Activated T-helper 1 cell treated with anti-CD3 and anti-CD28 coated beads, Interleukin-2, amount 50 U/mL, for 16 hours (primary cell): ENCODE data around the gene CACNB3.
A peak's percentile ranks its signal among the peaks of the same experiment; 100 is the strongest.

Experiments used
- DNase-seq, 2 donors: peaks; one replicate each; pipeline ENCODE4 v3.0.0-alpha.2; 2020; ENCODE audit warnings: low read depth in 1 of 2, low spot score in 1 of 2

CACNB3 gene

DNA sequence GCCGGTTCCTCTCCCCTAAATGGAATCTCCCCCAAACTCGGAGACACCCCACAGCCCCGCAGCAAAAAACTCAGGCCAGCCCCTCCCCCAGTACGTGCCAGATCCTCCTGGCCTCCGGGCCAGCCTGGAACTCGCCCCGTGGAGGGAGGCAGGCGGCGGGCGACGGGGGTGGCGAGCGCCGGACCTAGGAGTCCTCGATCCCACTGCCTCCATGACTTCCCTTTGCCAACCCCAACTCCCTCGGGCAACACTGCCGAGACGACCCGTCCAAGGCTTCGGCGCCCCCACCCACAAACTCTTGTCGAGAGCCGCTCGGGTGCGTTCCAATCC lies 29.8 kb upstream of the CACNB3 start:
- no peak for DNase-seq

DNA sequence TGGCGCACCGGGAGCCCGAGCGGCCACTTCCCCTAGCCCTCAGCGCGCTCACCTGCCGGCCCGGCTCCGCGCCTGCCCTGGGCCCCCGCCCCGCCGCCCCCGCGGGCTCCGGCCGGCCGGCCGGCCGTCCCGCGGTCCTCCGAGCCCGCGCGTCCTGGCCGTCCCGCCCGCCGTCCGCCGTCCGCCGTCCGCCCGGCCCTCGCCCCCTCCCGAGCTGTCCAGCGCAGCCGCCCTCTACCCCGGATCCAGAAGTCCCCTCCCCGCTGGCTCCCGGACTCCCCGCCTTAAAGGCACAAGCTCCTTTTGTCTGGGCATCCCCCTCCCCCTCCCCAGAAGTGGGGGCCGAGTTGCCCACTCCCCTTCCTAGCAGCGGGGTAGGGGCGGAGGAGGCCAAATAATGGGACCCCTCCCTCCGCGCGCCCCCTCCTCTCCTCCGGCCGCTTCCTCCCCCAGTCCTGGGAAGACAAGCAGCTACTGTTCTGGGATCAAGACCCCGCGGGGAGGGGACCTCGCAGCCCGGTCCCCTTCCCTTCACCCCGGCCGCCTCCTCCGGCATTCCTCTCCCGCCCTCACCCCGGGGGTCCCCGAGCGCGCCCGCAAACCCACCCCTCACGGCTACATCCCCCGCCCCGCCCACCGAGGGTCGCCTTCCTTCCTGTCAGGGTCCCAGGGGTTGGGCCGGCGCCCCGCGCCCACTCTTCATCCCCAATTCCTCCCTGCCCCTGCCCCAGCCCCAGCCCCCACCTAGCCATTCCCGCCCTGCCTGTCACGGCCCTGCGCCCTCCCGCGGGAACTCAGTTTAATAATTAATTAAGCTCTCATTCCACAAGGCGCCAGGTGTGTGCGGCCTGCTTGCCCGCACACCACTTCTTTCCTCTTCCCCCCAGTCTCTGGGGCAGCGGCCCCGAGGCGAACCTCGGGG lies 29.2 kb upstream of the CACNB3 start, which contains the start of gene ADCY6:
Gene ADCY6, minus strand, starts transcription at position 236 of the 922 bp plus-strand sequence. CDS start 5,655 bp downstream, outside the sequence.
- DNase-seq, result no peak

DNA sequence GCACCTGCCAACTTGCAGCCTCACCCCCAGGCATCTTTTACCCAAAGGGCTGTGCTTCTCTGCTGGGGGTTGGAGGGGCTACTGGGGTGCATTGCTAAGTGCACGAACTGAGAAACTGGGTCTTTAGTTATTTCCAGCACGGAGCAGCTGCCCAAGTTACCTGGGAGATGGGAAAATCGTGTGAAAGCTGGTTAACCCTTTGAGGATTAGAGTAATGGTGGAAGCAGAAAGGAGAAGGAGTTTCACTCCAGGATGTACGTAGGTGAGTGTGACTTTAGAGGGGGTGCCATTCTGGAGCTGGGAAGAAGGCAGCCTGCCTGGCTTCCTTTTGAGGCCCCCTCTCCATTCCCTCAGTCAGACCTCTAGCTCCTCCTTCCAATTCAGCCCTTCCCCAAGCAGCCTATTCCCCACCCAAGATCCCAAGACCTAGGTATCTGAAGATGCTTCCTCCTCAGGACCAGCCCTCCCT lies 28.4 kb upstream of the CACNB3 start:
- DNase-seq, result no peak

DNA sequence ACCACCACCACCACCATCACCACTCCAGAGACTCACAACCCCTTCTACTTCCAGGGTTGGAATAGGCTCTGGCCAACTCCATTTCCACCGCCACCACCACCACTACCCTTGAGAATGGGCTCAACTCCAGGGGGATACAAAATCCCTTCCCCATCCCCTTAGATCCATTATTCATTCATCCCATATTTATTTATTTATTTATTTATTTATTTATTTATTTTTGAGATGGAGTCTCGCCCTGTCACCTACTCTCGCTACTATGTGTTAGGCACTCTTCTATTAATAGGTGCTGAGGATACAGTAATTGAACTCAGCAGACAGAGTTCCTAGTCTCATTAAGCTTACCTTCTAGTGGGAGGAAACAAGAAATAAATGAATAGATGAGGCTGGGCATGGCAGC lies 24.6 kb upstream of the CACNB3 start:
- DNase-seq, result no peak

DNA sequence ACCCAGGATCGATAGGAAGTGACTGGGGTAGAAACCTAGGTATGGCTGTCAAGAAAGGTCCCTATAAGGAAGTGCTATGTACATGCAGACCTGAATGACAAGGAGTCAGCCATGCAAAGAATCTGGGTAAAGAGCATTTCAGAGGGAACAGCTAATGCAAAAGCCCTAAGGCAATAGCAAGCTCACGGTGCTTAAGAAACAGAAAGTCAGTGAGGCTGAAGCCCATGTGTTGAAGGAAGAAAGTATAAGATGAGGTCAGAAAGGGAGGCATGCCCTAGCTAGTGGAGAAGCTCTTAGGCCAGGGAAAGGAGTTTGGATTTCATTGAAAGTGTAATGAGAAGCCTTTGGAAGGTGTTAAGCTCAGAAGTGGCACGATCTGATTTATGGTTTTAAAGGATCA lies 23.4 kb upstream of the CACNB3 start:
- DNase-seq, result no peak

DNA sequence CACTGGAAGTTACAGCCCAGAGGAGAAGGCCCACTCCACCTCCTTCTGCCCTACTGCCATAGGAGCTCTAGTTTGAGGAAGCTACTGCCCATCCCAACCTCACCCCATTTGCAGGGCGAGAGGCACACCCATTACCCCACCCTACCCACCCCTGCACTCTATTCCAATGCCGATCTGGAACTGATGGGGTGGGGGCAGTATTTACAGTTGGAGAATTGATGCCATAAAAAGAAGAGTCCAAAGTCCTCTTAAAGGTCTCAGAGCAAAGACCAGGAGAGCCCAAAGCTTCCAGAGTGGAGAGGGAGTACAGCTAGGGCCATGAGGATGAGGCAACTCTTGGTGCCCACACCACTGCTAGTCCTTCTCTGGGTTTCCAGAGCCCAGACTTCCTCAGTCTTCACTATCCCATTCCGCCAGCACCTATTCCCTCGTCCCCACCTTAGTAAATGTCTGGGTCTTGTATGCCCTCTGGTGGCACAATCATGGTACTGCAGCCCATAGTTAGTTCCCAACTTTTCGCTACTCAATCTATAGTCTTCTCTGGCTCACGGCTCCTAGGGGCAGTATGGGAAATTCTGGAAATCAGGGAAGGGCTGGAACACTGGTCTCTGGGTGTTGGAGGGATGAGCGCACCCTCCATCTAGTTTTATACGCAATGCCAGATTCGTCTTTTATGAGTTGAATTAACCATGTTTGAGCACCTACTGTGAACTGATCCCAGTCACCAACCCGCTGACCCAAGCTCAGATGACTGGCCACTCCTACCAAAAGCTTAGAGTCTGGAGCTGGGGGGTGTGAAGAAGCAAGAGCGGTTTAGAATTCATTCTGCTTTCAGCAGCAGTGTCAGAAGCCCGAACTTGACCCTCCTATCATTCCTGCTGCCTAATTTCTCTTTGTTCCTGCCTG lies 22.5 kb upstream of the CACNB3 start:
- DNase-seq, result no peak

DNA sequence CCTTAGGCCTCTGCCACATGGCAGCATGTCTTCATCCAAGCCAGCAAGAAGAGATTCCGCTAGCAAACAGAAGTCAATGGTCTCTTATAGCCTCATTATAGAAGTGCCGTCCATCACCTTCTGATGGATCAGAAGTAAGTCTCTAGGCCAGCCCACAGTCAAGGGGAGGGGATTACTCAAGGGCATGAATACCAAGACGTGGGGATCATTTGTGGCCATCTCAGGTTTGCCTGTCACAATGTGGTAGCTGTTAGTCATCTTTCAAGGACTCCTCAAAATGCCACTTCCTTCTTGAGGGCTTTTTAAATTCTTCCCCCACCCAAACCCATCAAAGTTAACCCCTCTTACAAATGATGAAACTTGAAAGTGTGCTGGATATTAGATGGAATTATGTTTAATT lies 21.3 kb upstream of the CACNB3 start:
- no peak for DNase-seq

DNA sequence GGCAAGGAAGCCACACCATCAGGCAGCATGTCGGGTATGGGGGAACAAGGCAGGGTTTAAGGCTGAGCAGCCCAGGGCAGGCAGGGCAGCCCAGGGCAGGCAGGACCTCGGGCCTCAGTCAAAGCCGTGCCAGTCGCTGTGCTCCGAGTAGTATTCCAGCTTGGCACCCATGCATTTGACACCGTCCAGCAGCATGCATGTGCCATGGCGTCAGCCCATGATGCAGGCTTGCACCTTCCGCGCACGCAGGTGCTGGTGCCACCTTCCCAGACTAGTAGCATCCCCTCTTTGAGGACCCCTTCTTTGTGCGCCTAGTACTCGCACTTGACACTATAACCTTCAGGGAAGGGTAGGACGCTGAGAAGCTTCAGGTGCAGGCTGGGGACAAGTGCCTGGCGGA lies 17.8 kb upstream of the CACNB3 start:
- DNase-seq, result no peak

DNA sequence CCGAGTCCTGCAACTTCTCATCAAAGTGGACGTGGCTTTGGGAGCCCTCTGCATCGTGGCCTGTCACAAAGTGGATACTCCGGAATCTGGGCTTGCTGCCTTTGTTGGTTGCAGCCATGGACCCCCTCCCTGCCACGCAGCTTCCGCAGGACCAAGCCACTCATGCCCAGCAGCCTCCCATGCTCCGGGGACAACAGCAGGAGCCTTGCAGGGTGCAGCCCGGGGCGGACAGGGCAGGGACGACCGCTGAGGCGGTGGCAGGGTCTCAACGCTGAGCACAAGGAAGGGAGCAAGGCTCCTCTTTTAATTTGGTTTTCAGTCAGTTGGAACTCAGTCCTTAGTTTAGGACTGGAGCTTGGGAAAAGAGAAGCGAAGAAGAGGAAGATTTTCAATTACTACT lies 17.3 kb upstream of the CACNB3 start:
- DNase-seq, result no peak

DNA sequence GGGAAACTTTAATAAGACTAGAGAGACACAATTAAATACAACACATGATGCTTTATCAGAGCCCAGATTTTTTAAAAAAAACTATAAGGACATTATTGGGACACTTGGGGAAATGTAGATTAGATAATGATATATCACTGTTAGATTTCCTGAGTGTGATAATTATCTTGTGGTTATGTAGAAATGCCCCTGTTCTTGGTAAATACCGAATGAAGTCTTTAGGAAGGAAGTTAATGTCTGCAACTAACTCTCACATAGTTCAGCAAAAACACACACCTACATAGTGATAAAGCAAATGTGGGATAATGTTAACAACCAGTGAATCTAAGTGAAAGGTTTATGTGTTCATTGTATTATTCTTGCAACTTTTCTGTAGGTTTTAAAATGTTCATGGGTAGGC lies 14.6 kb upstream of the CACNB3 start:
- no peak for DNase-seq

DNA sequence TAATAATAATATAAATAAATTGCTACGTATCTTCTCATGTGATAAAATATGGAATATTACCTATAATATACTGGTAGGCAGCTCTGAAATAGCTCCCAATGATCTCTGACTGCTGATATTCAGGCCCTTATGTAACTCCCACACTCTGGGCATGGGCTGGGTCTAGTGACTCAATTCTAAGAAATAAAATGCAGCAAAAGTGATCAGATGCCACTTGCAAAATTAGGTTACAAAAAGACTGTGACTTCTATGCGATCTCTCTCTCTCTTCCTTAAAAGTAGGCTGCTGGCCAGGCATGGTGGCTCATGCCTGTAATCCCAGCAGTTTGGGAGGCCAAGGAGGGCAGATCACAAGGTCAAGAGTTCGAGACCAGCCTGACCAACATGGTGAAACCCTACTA lies 10.3 kb upstream of the CACNB3 start:
- no peak for DNase-seq

DNA sequence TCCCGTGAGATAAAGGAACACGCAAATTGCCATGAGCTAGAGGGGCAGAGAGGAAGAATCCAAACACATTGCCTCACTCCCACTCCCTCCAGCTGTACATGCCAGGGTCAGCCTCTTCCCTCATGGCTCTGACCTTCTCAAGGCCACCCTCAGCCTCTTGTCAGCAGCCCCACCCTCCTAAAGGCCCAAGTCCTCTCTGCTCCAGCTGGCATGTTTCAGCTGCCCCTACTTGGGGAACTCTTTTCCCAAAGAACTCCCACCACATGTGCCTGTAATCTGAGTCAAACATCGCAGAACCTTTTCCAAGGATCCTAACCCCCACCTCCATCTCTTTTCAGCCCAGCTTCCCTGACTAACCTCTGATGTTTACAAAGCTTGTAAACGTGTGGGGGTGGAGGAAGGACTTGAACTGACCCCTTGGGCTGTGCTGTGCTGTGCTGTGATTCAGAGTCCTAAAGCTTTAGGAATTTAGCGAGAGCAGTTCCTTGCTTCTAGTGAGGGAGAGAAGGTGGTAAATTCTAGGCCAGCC lies 7.3 kb upstream of the CACNB3 start:
- no peak for DNase-seq

DNA sequence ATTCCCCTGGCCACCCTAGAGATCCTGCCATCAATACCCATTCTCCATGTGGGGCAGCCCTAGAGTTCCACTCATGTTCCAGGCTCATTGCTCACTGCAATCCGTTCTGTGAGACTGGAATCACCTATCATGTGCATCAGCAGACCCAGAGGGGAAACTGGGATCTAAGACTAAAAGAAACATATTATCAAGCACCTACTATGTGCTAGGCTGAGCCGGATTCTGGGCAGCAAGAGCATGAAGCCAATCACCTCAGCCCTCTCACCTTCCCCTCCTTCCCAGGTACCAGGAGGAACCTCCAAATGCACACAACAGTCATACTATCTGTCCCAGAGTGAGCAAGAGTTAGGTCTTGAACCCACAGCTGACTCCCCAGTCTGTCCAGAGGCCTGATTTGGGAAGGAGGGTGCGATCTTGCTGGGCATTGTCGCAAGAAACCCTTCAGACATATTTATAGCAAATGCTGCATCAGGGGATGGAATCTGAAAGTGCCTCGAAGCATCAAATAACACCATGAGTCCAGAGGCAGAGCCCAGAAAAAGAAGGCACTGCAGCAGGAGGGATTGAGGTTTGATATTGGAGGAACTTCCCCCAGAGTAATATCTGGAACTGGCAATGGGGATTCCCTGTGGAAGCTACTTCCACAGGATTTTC lies 6.7 kb upstream of the CACNB3 start:
- no peak for DNase-seq

DNA sequence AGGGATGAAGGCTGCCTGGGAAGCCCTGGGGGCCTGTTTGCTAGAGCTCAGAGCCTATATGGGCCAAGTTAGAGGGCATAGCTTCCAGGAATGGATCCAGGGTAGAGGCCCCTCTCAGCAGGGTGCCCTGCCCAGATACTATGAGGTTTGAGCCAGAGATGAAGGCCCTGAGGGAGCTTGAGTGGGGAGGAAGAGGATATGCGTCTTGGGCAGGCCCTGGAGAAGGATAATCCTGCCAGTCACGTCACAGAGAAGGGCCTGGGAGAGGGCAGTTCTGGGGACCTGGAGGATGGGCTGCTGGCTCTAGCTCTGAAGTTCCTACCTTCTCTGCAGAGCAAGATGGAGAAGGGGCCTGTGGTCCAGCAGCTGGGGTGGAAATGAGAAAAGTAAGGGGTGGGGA lies 5.9 kb upstream of the CACNB3 start:
- no peak for DNase-seq

DNA sequence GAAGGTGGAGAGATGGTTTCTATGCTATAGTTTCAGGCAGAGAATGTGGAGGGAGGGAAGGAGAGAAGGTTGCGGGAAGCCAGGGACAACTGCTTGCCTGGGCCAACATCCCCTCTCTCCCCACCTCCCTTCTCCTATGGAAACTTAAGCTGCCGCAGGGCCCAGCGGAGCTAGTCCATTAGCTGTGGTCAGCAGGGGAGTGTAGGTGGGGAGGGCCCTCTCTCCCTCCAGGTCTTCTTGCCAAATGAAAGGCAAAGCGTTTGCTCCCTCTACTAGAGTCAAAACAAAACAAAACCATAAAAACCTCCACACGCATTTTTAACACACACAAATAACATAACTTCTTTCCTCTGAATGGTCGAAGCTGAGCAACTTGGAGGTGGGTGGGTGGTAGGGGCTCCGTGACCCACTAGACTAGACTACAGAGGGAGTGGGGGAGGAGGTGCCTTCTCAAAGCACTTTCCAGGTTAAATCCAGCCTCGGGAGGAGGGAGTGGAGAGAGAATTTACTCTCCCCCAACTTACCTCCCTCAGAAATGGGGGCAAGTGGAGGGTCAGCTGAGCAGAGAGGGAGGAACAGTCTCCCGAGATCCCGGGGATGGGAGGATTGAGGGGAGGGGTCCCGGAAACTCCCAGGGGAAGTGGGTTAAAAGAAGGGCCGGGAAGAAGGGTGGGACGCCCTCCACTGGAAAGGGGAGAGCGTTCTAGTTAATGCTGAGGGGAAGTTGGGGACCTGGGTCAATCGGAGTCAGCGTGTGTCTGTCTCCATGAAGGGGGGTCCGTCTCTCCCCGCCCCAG lies 4.6 kb upstream of the CACNB3 start:
- no peak for DNase-seq

DNA sequence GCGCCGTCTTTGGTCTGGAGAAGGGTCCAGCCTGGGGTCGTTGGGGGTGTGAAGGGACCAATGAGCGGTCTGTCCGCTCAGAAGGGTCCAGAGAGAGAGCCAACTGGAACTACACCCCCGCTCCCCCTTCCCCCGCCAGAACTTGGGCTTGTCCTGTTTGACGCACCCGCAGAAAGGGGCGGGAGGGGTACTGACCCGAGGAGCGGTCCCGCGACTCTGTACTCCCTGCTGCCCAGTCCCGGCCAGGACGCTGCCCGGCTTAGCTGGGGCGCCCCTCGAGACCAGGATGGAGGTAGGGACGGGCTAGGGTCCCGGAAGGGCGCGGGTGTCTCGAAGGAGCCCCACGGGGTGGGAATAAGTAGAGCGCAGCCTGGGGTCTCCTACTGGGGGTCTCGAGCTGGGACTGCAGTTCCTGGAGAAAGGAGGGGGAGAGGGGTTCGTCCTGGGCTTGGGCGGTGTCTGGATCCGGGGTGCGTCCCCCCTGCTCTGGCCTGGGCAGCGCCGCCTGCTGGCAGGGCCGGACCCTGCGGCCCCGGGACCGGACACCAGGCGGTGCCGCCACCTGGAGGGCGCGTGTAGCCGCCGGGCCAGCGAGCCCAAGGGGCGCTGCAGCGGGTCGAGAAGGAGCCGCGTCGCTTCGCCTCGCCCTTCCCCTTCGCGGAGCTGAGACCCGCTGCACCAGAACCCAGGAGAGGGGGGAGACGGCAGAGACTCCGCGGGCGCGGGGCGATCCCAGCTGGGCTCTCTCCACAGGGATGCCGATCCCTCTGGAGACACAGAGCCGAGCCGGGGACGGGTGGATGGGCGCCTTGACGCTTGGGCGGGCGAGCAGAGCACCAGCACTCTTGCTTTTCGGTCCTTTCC lies 3.8 kb upstream of the CACNB3 start:
- DNase-seq, result peak; percentile 49 to 71

DNA sequence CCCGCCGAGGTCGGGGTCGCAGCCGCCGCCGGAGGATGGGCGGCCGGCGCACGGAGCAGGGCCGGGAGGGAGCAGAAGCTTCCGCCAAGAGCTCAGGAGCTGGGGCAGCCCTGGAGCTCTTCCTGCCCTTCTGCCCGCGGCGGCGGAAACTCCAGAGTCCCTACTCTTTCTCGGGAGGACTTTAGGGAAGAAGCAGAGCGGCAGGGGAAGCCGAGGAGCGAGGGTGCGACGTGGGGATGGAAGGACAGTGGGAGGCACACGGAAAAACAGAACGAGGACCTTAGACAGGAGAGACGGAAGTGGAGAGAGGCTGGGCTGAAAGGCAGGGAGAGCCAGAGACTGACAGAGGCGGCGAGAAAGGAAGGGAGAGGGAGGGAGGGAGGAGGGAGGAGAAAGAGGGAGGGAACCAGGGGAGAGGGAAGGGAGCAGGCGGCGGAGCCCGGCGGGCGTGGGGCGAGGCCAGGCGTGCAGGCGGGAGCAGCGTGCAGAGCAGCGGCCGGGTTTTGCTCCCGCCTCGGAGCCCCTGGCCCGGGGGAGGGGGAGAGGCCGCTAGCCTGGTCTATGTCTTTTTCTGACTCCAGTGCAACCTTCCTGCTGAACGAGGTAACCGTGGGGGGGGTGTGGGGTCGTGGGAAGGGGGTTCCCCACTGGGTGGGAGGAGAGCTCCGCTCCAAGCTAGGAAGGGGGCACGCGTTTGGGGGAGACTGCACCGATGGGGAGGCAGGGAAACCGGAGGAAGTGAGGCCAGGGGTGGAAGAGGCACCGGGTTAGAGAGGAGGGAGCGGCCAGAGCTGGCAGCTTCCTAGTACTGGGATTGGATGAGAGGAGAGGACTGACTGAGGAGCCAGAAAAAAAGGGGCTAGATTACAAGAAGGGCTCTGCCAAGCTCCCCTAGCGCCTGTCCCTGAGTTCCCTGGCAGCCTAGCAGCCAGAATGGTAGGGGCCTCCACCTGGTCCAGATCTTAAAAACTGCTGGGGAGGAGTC lies 2.9 kb upstream of the CACNB3 start:
- DNase-seq, result no peak

DNA sequence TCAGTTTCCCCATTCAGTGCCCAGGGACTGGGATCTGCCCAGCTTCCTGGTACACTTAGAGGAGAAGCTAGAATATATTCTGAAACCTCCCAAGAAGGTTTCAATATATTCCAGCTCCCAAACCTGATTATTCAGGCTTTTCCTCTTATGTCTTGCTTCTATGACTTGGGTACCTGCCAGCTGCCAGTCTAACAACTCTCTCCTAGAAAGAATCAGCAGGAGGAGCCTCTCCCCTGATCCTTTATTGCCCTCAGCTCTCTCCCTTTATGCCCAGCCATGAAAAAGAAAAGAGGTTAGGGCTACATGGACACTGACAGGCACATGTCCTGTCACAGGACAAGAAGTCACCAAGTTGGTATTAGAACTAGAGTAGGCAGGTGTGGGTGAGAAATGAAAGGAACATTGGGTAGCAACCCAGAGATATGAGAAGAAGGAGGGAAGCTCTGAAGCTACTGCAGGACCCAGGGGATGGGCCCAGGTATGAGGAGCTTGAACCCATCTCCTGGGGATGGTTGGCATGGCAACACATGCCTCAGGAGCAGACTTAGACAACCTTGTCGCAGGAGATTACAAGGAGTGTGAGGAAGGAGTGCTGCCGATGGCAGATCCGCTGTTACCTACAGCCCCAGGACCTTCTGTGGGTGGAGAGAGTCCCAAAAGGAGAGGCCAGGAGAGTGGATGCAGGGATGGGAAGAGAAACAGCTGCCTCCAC lies 2.0 kb upstream of the CACNB3 start:
- DNase-seq, result no peak
